ENCODE measurements around the gene ZDHHC16.
"Not testable (repeated sequence)": the region's sequence is repeated elsewhere in the genome, so short reads cannot be mapped to it uniquely, and the experiment has no call there.

ZDHHC16 gene

GRCh38 chr10:97434557-97434956 lies 11.4 kb upstream of the ZDHHC16 start:
- no peak for DNase-seq (ENCODE audit: low read depth)

- DNase-seq (ENCODE audit: low read depth): no peak
Observed at GRCh38 chr10:97435211-97435610, 10.8 kb upstream of the ZDHHC16 start.

DNA sequence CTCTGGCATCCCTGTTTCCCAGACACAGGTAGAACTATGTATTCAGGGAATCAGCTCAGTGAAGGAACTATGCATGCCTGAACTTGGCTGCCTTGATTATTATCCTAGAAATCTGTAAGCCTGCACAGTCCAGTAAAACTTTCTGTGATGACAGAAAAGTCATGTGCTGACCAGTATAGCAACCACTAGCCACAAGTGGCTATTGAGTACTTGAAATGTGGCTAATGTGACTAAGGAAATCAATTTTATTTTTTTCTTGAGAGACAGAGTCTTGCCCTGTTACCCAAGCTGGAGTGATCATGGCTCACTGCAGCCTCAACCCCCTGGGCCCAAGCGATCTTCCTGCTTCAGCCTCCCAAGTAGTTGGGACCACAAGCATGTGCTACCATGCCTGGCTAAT lies 3.7 kb upstream of the ZDHHC16 start:
- DNase-seq (ENCODE audit: low read depth): no peak

- no peak for DNase-seq (ENCODE audit: low read depth)
Observed at GRCh38 chr10:97444212-97444611, 1.8 kb upstream of the ZDHHC16 start.

DNA sequence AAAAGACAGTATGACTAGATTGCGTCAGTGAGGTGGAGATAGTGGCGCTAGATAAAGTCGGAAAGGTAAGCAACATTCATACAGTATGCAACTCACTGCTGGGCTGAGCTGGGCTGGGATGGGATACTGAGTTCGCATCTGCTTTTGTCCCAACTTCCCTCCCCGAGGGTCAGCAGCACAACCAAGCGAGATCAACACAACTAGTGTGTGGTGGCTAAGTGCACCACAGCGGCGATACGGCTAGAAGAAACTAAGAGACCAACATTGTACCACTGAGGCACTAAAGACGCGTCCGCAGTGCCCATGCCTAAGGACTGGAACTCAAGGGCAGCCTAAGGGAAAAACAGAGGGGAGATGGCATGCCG lies 636 bp upstream of the ZDHHC16 start:
- DNase-seq (ENCODE audit: low read depth): no peak

DNA sequence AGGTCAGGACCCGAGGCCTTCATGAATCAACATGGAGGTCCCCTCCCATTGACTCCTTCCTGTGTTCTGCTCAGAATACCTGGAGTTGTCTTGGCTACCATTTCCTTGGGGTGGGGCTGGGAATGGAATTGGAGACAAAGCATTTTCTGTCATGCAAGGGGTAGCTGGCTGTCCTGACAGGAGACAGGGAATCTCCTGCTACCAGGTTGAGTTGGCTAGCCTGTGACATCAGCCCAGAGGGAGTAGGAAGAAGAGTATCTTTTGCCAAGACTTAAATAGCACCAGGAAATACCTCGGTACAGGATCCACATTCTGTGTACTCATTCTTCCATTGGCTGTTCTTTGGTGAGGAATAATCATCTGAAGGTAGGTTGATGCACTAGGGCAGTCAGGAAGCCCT lies 4.9 kb downstream of the ZDHHC16 start:
- no peak for DNase-seq (ENCODE audit: low read depth)

DNA sequence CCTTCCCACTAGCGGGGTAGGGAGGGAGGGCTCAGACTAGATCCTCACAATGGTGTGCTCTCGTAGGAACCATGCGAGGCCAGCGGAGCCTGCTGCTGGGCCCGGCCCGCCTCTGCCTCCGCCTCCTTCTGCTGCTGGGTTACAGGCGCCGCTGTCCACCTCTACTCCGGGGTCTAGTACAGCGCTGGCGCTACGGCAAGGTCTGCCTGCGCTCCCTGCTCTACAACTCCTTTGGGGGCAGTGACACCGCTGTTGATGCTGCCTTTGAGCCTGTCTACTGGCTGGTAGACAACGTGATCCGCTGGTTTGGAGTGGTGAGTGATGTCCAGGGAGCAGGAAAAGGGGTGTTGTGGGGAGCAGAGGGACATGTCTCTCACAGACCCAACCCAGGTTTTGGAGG lies 5.6 kb downstream of the ZDHHC16 start:
- DNase-seq (ENCODE audit: low read depth): no peak

GRCh38 chr10:97452352-97452751 lies 6.4 kb downstream of the ZDHHC16 start:
- DNase-seq (ENCODE audit: low read depth): no peak

DNA sequence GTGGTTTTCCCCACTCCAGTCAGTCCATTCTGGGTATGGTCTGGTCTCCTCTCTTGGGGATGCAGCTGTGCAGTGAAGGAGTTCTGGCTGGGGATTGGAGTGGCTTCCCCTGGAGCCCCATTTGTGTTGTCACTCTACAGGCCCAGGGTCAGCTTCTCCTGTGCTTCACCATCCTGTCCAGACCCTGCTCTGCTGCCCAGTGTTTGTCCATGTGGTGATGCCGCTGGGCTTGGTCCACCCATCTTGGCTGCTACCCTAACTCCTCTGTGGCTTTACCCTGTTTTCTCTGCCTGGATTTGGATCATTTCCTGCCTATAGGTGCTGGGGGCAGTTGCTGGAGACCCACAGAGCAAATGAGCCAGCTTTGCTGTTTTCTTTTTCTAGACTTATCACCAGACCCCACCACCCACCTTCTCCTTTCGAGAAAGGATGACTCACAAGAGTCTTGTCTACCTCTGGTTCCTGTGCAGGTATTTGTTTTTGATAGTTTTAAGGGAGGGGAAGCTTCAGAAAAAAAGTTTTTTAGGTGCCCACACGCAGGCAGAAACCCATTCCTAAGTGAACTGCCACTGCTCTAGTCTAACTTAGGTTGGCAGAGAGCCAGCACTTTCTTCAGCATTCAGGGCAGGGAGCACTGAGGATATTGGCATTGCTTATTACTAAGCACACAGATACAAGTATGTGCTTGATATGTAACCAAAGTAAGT lies 8.5 kb downstream of the ZDHHC16 start:
- DNase-seq (ENCODE audit: low read depth): no peak

- no peak for DNase-seq (ENCODE audit: low read depth)
Observed at GRCh38 chr10:97456034-97456685, 10.2 kb downstream of the ZDHHC16 start.

GRCh38 chr10:97456686-97457065 lies 10.7 kb downstream of the ZDHHC16 start:
- DNase-seq (ENCODE audit: low read depth): no peak

DNA sequence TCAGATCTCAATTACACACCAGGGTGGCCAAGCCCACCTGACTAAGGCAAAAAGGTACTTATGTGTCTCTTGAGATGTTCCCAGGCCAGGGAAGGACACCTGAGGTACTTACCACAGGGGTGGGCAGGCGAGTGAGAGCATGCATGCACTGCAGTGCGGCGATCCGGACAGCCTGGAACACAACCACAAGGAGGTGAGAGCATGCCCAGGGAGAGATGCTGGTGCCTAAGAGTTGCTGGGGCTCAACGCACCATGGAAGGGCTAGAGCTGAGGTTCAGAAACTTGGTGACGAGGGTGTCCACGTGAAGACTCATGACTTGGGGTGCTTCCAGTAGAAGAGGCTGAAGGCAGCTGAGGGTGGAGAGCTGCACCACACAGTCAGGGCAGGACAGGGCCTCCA lies 13.1 kb downstream of the ZDHHC16 start:
- DNase-seq (ENCODE audit: low read depth): no peak

DNA sequence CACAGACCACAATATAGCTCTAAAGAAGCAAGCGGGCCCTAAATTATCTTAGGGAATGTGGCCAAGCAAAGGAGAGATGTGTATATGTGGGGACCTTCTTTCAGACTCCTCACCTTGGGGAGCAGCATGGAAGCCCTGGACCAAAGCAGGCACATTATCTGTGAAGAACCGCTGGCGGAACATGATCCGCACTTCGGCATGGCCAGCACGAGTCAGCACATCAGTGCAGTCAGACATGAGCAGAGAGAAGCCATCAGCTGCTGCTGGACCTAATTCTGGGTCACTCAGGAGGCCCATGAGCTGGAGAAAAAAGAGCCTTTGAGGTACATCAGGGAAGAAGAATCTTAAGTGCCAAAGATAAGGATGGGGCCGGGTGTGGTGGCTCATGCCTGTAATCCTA lies 14.0 kb downstream of the ZDHHC16 start:
- no peak for DNase-seq (ENCODE audit: low read depth)

DNA sequence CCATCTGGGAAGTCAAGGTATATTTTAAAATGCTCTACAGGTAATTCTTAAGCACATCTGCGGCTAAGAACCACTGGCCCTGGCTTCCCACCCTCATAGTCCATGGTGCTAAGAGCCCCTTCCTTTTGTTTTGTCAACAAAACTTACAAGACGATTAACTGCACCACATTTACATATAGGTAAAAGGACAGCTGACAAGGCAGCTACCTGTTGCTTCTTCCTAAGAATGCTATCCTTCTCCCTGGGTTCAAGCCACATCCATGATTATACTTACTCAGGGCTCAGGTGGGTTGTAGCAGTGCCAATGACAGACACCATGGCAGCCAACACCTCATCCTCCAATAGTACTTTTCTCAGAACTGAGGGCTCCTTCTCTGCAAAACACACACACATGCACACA lies 16.3 kb downstream of the ZDHHC16 start:
- no peak for DNase-seq (ENCODE audit: low read depth)

GRCh38 chr10:97463363-97464132 lies 17.6 kb downstream of the ZDHHC16 start:
- DNase-seq (ENCODE audit: low read depth): no peak

DNA sequence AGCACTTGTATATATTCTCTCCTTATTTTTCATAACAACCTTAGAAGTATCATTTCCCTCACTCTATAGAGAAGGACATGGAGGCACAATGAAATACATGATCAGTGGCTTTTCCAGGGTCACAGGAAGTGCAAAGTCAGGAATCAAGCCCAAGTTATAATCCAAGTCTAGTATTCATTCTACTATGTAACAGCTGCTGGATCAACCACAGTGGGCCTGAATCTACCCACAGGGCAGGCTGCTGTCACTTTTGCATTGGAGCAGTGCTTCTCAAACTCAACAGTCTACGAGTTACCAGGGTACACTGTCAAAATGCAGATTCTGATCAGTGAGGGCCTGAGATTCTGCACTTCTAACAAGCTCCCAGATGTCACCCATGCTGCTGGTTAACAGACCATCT lies 18.3 kb downstream of the ZDHHC16 start:
- no peak for DNase-seq (ENCODE audit: low read depth)

GRCh38 chr10:97465982-97466381 lies 20.0 kb downstream of the ZDHHC16 start:
- no peak for DNase-seq (ENCODE audit: low read depth)

DNA sequence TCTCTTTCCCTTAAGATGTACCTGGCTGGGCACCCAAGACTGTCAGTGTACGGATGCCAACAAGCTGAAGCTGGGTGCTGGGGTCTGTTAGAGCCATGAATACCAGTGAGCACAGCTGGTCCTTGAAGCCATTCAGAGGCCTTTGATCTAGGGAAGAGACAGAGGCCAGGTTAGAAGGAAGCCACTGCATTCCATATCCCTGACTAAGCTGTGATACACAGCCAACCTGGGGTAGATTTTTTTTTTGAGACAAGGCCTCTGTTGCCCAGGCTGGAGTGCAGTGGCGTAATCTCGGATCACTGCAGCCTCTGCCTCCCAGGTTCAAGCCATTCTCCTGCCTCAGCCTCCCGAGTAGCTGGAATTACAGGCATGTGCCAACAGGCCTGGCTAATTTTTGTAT lies 20.8 kb downstream of the ZDHHC16 start:
- no peak for DNase-seq (ENCODE audit: low read depth)

GRCh38 chr10:97468162-97468561 lies 22.2 kb downstream of the ZDHHC16 start:
- no peak for DNase-seq (ENCODE audit: low read depth)

DNA sequence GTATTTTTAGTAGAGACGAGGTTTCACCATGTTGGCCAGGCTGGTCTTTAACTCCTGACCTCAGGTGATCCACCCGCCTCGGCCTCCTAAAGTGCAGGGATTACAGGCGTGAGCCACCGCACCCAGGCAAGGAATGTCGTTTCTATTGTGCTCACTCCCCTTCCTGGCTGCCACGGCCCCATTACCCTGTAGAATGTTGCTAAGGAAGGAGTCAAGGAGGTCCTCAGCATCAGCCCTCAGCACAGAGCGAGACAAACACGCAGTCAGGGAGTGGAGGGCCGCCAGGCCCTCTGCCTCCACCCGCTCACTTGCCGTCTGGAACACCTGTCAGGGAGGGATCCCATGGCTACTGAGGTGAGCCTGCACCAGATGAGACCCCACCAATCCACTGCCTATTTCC lies 22.8 kb downstream of the ZDHHC16 start:
- DNase-seq (ENCODE audit: low read depth): not testable (repeated sequence)

- no peak for DNase-seq (ENCODE audit: low read depth)
Observed at GRCh38 chr10:97474918-97475317, 28.9 kb downstream of the ZDHHC16 start.

GRCh38 chr10:97475936-97476594 lies 30.1 kb downstream of the ZDHHC16 start:
- DNase-seq (ENCODE audit: low read depth): no peak

DNA sequence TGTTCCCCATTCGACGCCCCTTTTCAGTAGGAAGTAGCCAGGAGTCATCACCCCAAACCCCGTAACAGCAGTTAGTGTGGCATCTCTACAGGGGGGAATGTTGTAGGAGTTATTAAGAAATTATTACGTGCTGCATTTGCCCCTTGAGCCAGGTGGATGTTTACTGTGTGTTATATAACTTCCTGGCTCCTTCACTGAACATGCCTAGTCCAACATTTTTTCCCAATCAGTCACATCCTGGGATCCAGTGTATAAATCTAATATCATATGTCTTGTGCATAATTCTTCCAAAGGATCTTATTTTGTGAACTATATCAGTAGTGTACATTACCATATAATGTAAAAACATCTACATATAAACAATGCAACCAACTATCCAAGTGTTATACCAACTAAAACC lies 33.4 kb downstream of the ZDHHC16 start:
- DNase-seq (ENCODE audit: low read depth): not testable (repeated sequence)
